H1 (cell line): ENCODE measurements around the gene TTC39A. TPM values are rescaled to one million over a fixed set of nuclear protein-coding genes. Genes with fewer than 3 reads are reported as not detected.

Experiments used
- NANOG ChIP-seq: IDR thresholded peaks from 2 replicates; pipeline ENCODE4 v1.6.1; 2011; ENCODE audit warnings: low read length, low read depth, mild to moderate bottlenecking, inconsistent platforms; ENCODE audit not compliant: insufficient read depth, poor library complexity, severe bottlenecking
- SUZ12 ChIP-seq: fragments of 200-600 bp; sonication (generic); IDR thresholded peaks from 2 replicates; pipeline ENCODE4 v1.6.1; 2012; ENCODE audit warnings: mild to moderate bottlenecking, inconsistent platforms, low read length, moderate library complexity, mixed read lengths
- polyA plus RNA-seq, 7 experiments: library from polyadenylated mRNA; depleted of rRNA in 3 of 7; stranded (reverse) in 5 of 7; unstranded in 2 of 7; fragments of >200 nt in 5 of 7; fragments of 200-250 nt in 2 of 7; gene quantifications; 1 replicate in 5 of 7; 2 replicates in 1 of 7; 4 replicates in 1 of 7; pipeline versions ENCODE4 v1.2.1 to v1.2.3, GENCODE V29; 2011 to 2013; ENCODE audit warnings: missing spikeins in 2 of 7, mixed read lengths in 2 of 7
- total RNA-seq: library from RNA; stranded (reverse); fragmentation: NEBNext Ultra II Directional; extraction: Animal tissue kit (Norgen Biotek cat#: 25700); gene quantifications from 2 replicates; pipeline ENCODE4 v1.2.1, GENCODE V29; 2021
- TF ChIP-seq, protein P1 (sequence below): IDR thresholded peaks from 2 replicates; pipeline ENCODE4 v1.6.1; 2012; ENCODE audit warnings: inconsistent platforms

The TTC39A gene
- total and polyA plus RNA-seq, 2 of the 8 experiments (the other 6 are each of a cell fraction or from before 2014, with no cell fraction given): 5.5 to 5.8 TPM

DNA sequence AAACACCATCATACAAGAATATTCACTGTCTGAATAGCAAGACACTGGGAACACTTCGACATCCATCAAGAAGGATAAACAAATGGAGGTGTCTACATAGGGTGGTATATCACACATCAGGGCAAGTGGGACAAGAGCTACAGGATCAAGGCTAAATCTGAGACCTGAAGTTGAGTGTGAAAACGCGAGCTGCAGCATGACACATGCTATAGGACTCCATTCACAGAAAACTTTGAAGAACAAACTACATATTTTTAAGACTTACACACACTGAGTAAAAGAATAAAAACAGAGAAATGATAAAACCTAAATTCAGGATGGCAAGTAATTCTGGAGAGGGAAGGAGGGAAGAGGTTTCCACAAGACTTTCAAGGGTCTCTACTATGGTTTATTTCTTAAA, 2.1 kb downstream of the TTC39A start (continued):
- no peak for TF ChIP-seq SUZ12
- TF ChIP-seq NANOG: no peak
- TF ChIP-seq, protein P1, sequence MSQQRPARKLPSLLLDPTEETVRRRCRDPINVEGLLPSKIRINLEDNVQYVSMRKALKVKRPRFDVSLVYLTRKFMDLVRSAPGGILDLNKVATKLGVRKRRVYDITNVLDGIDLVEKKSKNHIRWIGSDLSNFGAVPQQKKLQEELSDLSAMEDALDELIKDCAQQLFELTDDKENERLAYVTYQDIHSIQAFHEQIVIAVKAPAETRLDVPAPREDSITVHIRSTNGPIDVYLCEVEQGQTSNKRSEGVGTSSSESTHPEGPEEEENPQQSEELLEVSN: no peak
